ENCODE measurements around the gene PPIL4.
"Not testable (repeated sequence)": the region's sequence is repeated elsewhere in the genome, so short reads cannot be mapped to it uniquely, and the experiment has no call there.

PPIL4 gene

GRCh38 chr6:149463781-149464180 lies 82.1 kb downstream of the PPIL4 start:
- Histone ChIP-seq H3K36me3 (ENCODE audit: control insufficient read depth, insufficient read depth, low read length) (no peaks in the 10 kb centered on the region), H3K27me3 (ENCODE audit: insufficient read depth, low read length, poor library complexity) (no peaks in the 10 kb centered on the region), H3K79me1 (ENCODE audit: low read length) (no peaks in the 10 kb centered on the region), H4K8ac (ENCODE audit: low read depth, low read length) (no peak overlapping the region), H2BK5ac (ENCODE audit: low read length) (no peak overlapping the region), H3K56ac (ENCODE audit: low read length) (no peak overlapping the region), H3K4me1 (ENCODE audit: control insufficient read depth, low read depth, low read length) (no peaks in the 10 kb centered on the region), H3K4ac (ENCODE audit: low read depth, low read length) (no peak overlapping the region), H3K23ac (ENCODE audit: low read length) (no peak overlapping the region), H3K27ac (ENCODE audit: low read depth, low read length) (no peak overlapping the region), H3K4me3 (ENCODE audit: low read length) (no peak overlapping the region), H4K5ac (ENCODE audit: low read length) (no peak overlapping the region), H2BK15ac (replicated peaks; ENCODE audit: low read depth) (no peak overlapping the region), H3K79me2 (ENCODE audit: control insufficient read depth, insufficient read depth, low read length) (no peaks in the 10 kb centered on the region), H2BK120ac (ENCODE audit: low read depth, low read length) (no peak overlapping the region), H3K4me2 (ENCODE audit: low read length) (no peak overlapping the region), H2AK5ac (ENCODE audit: low read length) (no peak overlapping the region), H3K9ac (ENCODE audit: low read length) (no peak overlapping the region), H3K18ac (ENCODE audit: low read length) (no peak overlapping the region)
- no peak for DNase-seq
- WGBS (ENCODE audit: extremely low coverage, insufficient coverage, low lambda C conversion rate), result no CpG with 5 or more reads among the region's 4 CpGs

- H2AK5ac ChIP-seq (ENCODE audit: low read length); H2BK120ac ChIP-seq (ENCODE audit: low read depth, low read length); H3K27ac ChIP-seq (ENCODE audit: low read depth, low read length); H3K4me3 ChIP-seq (ENCODE audit: low read length); H4K5ac ChIP-seq (ENCODE audit: low read length); H2BK5ac ChIP-seq (ENCODE audit: low read length); DNase-seq; H2BK15ac ChIP-seq (replicated peaks; ENCODE audit: low read depth); H3K4me1 ChIP-seq (ENCODE audit: control insufficient read depth, low read depth, low read length); H3K9ac ChIP-seq (ENCODE audit: low read length); H3K27me3 ChIP-seq (ENCODE audit: insufficient read depth, low read length, poor library complexity); H3K4ac ChIP-seq (ENCODE audit: low read depth, low read length); H3K36me3 ChIP-seq (ENCODE audit: control insufficient read depth, insufficient read depth, low read length); H4K8ac ChIP-seq (ENCODE audit: low read depth, low read length); H3K79me1 ChIP-seq (ENCODE audit: low read length); H3K56ac ChIP-seq (ENCODE audit: low read length); H3K23ac ChIP-seq (ENCODE audit: low read length); H3K4me2 ChIP-seq (ENCODE audit: low read length); H3K18ac ChIP-seq (ENCODE audit: low read length); H3K79me2 ChIP-seq (ENCODE audit: control insufficient read depth, insufficient read depth, low read length): not testable (repeated sequence)
- no CpG with 5 or more reads among the region's 7 CpGs for WGBS (ENCODE audit: extremely low coverage, insufficient coverage, low lambda C conversion rate)
These were observed 83.1 kb downstream of the PPIL4 start for GRCh38 chr6:149462712-149463111.

- no peak for DNase-seq
- Histone ChIP-seq H3K9ac (ENCODE audit: low read length) (no peak overlapping the region), H2BK5ac (ENCODE audit: low read length) (no peak overlapping the region), H3K4ac (ENCODE audit: low read depth, low read length) (no peak overlapping the region), H3K18ac (ENCODE audit: low read length) (no peak overlapping the region), H3K4me2 (ENCODE audit: low read length) (no peak overlapping the region), H3K56ac (ENCODE audit: low read length) (no peak overlapping the region), H3K23ac (ENCODE audit: low read length) (no peak overlapping the region), H3K79me2 (ENCODE audit: control insufficient read depth, insufficient read depth, low read length) (no peaks in the 10 kb centered on the region), H3K27ac (ENCODE audit: low read depth, low read length) (no peak overlapping the region), H3K27me3 (ENCODE audit: insufficient read depth, low read length, poor library complexity) (no peaks in the 10 kb centered on the region), H2BK120ac (ENCODE audit: low read depth, low read length) (no peak overlapping the region), H4K8ac (ENCODE audit: low read depth, low read length) (no peak overlapping the region), H3K79me1 (ENCODE audit: low read length) (no peaks in the 10 kb centered on the region), H4K5ac (ENCODE audit: low read length) (no peak overlapping the region), H2AK5ac (ENCODE audit: low read length) (no peak overlapping the region), H3K4me1 (ENCODE audit: control insufficient read depth, low read depth, low read length) (no peaks in the 10 kb centered on the region), H3K36me3 (ENCODE audit: control insufficient read depth, insufficient read depth, low read length) (no peaks in the 10 kb centered on the region), H3K4me3 (ENCODE audit: low read length) (no peak overlapping the region), H2BK15ac (replicated peaks; ENCODE audit: low read depth) (no peak overlapping the region)
- WGBS (ENCODE audit: extremely low coverage, insufficient coverage, low lambda C conversion rate), result no CpG with 5 or more reads among the region's 5 CpGs
These were observed 84.2 kb downstream of the PPIL4 start for GRCh38 chr6:149461670-149462069.

- H3K4me1 ChIP-seq (ENCODE audit: control insufficient read depth, low read depth, low read length); H3K56ac ChIP-seq (ENCODE audit: low read length); DNase-seq; H4K8ac ChIP-seq (ENCODE audit: low read depth, low read length); H3K18ac ChIP-seq (ENCODE audit: low read length); H3K9ac ChIP-seq (ENCODE audit: low read length); H3K79me1 ChIP-seq (ENCODE audit: low read length); H3K4me3 ChIP-seq (ENCODE audit: low read length); H4K5ac ChIP-seq (ENCODE audit: low read length); H3K27me3 ChIP-seq (ENCODE audit: insufficient read depth, low read length, poor library complexity); H3K79me2 ChIP-seq (ENCODE audit: control insufficient read depth, insufficient read depth, low read length); H3K27ac ChIP-seq (ENCODE audit: low read depth, low read length); H3K23ac ChIP-seq (ENCODE audit: low read length); H2BK120ac ChIP-seq (ENCODE audit: low read depth, low read length); H3K4me2 ChIP-seq (ENCODE audit: low read length); H3K36me3 ChIP-seq (ENCODE audit: control insufficient read depth, insufficient read depth, low read length); H2AK5ac ChIP-seq (ENCODE audit: low read length); H2BK15ac ChIP-seq (replicated peaks; ENCODE audit: low read depth); H2BK5ac ChIP-seq (ENCODE audit: low read length); H3K4ac ChIP-seq (ENCODE audit: low read depth, low read length): not testable (repeated sequence)
- no CpG with 5 or more reads among the region's 3 CpGs for WGBS (ENCODE audit: extremely low coverage, insufficient coverage, low lambda C conversion rate)
These were observed 85.6 kb downstream of the PPIL4 start for GRCh38 chr6:149460249-149460648.

GRCh38 chr6:149459761-149460160 lies 86.1 kb downstream of the PPIL4 start:
- Histone ChIP-seq H3K9ac (ENCODE audit: low read length) (no peak overlapping the region), H2BK15ac (replicated peaks; ENCODE audit: low read depth) (no peak overlapping the region), H2AK5ac (ENCODE audit: low read length) (no peak overlapping the region), H3K4me1 (ENCODE audit: control insufficient read depth, low read depth, low read length) (no peaks in the 10 kb centered on the region), H2BK5ac (ENCODE audit: low read length) (no peak overlapping the region), H3K4me3 (ENCODE audit: low read length) (no peak overlapping the region), H3K4ac (ENCODE audit: low read depth, low read length) (no peak overlapping the region), H3K27me3 (ENCODE audit: insufficient read depth, low read length, poor library complexity) (no peaks in the 10 kb centered on the region), H3K79me1 (ENCODE audit: low read length) (no peaks in the 10 kb centered on the region), H3K27ac (ENCODE audit: low read depth, low read length) (no peak overlapping the region), H2BK120ac (ENCODE audit: low read depth, low read length) (no peak overlapping the region), H3K23ac (ENCODE audit: low read length) (no peak overlapping the region), H3K36me3 (ENCODE audit: control insufficient read depth, insufficient read depth, low read length) (no peaks in the 10 kb centered on the region), H3K79me2 (ENCODE audit: control insufficient read depth, insufficient read depth, low read length) (no peaks in the 10 kb centered on the region), H4K8ac (ENCODE audit: low read depth, low read length) (no peak overlapping the region), H3K4me2 (ENCODE audit: low read length) (no peak overlapping the region), H3K56ac (ENCODE audit: low read length) (no peak overlapping the region), H4K5ac (ENCODE audit: low read length) (no peak overlapping the region), H3K18ac (ENCODE audit: low read length) (no peak overlapping the region)
- no CpG with 5 or more reads among the region's 5 CpGs for WGBS (ENCODE audit: extremely low coverage, insufficient coverage, low lambda C conversion rate)
- DNase-seq, result no peak

GRCh38 chr6:149458806-149459205 lies 87.0 kb downstream of the PPIL4 start:
- H4K8ac ChIP-seq (ENCODE audit: low read depth, low read length), result no peak overlapping the region
- no CpG with 5 or more reads among the region's 1 CpG for WGBS (ENCODE audit: extremely low coverage, insufficient coverage, low lambda C conversion rate)
- no peak overlapping the region for H2BK120ac ChIP-seq (ENCODE audit: low read depth, low read length)

More at GRCh38 chr6:149458806-149459205, 87.0 kb downstream of the PPIL4 start:
- no peak overlapping the region for H3K23ac ChIP-seq (ENCODE audit: low read length)
- no peak for DNase-seq
- no peaks in the 10 kb centered on the region for H3K4me1 ChIP-seq (ENCODE audit: control insufficient read depth, low read depth, low read length)
- H2AK5ac ChIP-seq (ENCODE audit: low read length), result no peak overlapping the region
- no peaks in the 10 kb centered on the region for H3K79me2 ChIP-seq (ENCODE audit: control insufficient read depth, insufficient read depth, low read length)
- no peaks in the 10 kb centered on the region for H3K79me1 ChIP-seq (ENCODE audit: low read length)
- no peaks in the 10 kb centered on the region for H3K36me3 ChIP-seq (ENCODE audit: control insufficient read depth, insufficient read depth, low read length)
- H3K4ac ChIP-seq (ENCODE audit: low read depth, low read length), result no peak overlapping the region
- no peak overlapping the region for H2BK15ac ChIP-seq (replicated peaks; ENCODE audit: low read depth)
- no peak overlapping the region for H3K27ac ChIP-seq (ENCODE audit: low read depth, low read length)
- H3K27me3 ChIP-seq (ENCODE audit: insufficient read depth, low read length, poor library complexity), result no peaks in the 10 kb centered on the region
- no peak overlapping the region for H3K18ac ChIP-seq (ENCODE audit: low read length)
- no peak overlapping the region for H4K5ac ChIP-seq (ENCODE audit: low read length)
- H3K56ac ChIP-seq (ENCODE audit: low read length), result no peak overlapping the region
- no peak overlapping the region for H3K4me2 ChIP-seq (ENCODE audit: low read length)
- H3K9ac ChIP-seq (ENCODE audit: low read length), result no peak overlapping the region
- no peak overlapping the region for H3K4me3 ChIP-seq (ENCODE audit: low read length)
- H2BK5ac ChIP-seq (ENCODE audit: low read length), result no peak overlapping the region
